GM21723 (cell line): ENCODE measurements around the gene FAM163A.
"Not testable (repeated sequence)": the region's sequence is repeated elsewhere in the genome, so short reads cannot be mapped to it uniquely, and the experiment has no call there.

Source experiments
- ATAC-seq: cut with Tn5 transposase; IDR thresholded peaks from one replicate; pipeline ENCODE4 v1.9.1; 2021; ENCODE audit warnings: mild to moderate bottlenecking, moderate library complexity; ENCODE audit not compliant: unreplicated experiment

FAM163A gene

DNA sequence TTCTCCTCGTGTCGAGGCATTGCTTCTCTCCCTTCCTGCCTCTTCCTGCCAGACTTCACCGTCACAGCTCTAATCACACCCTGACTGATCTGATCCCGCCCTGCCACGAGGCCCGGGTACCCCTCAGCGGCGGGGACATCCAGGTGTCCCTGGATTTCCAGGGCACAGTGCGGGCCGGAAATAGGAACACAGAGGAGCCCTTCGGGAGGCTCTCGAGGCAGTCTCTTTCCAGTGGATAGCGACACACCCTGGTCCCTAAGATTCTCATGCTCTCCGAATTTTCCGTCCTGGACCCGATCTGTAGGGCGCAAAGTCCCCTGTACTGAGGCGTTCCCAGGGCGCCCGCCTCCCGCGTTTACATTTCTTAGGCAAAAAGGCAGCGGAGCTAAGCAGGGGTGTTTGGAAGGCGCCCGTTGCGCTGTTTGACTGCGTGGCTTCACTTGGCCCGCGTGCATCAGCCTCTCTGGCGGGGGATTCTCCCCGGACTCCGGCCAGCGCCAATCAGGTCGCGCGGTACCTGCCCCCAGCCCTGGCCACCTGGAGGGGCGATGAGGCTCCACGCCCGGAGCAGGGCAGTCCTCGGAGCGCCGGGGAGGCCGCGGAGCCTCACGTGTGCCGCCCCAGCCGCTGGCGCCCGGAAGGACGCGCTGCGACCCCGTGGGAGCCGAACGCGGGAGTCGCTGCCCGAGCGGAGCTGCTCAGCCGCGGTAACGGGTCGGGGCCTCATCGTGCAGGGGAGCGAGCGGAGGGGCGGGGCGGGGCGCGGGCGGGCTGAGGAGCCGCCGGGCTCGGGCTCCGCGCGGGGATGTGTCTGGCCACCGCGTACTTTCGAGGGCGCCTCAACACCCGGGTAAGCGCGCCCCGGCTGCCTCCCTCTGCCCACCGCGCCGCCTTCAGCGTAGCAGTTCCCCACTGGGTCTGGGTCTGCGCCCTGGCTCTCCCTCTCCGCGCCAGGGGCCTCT lies at the start of gene FAM163A:
Gene FAM163A, plus strand, starts transcription at position 575 of the 962 bp plus-strand sequence. CDS start 69,807 bp downstream, outside the sequence.
- ATAC-seq = no peak

DNA sequence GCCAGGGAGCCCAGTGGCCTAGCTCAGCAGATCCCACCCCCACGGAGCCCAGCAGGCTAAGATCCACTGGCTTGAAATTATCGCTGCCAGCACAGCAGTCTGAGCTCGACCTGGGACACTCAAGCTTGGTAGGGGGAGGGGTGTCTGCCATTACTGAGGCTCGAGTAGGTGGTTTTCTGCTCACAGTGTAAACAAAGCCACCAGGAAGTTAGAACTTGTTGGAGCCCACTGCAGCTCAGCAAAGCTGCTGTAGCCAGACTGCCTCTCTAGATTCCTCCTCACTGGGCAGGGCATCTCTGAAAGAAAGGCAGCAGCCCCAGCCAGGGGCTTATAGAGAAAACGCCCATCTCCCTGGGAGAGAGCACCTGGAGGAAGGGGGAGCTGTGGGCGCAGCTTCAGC lies 48.6 kb upstream of the FAM163A start:
- ATAC-seq = not testable (repeated sequence)

DNA sequence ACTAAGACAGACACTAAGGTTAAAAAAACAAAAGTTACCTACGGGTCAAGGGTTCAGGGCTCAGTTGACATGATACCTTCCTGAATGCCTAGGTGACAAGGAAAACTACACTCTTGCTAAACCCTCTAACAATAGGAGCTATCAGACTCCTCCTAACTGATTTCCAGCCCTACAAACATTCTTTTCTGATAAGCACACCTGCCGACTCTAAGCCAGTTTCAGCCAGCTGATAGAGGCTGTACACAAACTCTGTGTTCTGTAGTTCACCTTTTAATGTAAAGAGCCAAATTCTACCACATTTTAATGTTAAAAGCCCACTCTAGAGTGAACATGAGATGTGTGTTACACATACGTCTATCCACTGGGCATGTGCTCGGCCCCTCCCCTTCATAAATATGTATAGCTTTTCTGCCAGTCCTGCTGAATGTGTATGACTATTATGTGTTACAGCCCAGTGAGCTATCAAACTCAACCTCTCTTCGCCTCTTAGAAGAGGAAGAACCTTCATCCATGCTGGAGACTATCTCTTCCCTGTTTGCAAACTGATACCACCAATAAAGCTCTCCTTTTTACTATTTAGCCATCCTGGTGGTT lies 40.0 kb upstream of the FAM163A start:
- ATAC-seq = no peak

DNA sequence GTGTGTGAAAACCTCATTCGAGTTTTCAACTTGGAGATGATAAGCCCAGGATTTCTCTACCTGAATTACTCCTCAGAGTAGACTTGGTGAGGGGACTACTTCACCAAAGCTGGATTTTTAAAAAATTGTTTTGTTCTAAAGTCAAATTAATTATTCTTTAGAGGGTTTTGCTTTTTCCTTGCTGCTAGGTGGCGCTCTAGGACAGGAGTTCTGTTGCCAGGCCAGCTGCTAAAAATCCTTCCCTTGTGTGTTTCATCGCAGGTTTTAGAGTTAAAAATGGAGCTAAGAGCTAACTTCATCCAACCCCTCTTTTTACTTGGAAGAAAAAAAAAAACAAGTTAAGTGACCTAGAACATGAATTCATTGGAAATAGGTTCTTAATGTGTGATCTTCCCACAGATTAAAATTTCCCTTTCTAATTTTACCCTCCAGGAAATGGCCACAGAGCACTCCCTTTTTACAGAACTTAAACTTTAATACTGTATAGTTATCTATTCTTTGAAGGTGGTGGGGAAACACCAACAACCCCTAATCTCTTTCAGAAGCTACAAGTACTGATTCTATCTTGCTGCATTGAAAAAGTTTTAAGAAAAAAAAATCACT lies 36.7 kb upstream of the FAM163A start:
- no peak for ATAC-seq

DNA sequence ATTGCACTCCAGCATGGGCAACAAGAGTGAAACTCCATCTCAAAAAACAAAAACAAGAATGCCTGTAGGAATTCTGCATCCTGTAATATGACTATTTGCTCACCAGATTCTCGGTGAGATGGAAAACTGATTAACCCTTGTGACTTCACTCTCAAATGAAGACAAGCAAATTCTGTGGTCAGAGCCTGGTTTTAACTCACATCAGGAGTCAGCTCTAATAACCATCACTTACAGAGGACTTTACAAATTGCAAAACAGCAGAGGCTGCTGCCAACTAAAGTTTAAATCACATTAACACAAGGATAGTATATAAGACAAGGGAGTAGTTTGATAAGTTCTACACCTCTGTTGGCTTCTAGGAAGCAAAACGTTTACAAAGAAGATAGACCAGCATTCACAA lies 35.7 kb upstream of the FAM163A start:
- ATAC-seq = no peak

DNA sequence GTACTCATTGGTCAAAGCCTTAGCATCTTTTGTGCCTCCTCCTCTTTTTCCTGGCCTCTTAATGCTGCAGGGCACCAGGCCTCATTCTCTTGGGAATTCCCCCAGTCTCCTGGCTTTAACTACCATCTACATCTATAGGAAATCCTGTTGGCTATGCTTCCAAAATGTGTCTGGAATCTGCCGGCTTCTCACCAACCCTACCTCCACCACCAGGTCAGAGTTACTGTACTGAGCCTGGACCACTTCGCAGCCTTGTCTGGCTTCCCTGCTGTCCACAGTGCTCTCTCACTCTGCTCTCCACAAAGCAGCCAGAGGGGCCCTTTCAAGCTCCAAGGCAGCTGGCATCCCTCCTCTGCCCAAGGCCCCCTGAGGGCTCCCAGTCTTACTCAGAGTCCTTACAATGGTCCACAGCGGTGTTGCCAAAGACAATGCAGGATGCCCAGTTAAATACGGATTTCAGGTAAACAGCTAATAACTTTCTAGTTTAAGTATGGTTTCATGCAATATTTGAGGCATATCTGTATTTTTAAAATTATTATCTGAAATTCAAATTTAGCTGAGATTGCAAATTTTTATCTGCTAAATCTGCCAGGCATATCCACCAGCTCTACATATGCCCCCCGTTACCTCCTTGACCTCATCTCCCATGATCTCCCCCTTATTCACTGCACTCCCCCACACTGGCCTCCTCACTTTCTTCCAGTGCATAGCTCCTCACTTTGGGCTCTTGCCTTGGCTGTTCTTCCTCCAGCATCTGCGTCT lies 34.5 kb upstream of the FAM163A start:
- ATAC-seq = no peak

DNA sequence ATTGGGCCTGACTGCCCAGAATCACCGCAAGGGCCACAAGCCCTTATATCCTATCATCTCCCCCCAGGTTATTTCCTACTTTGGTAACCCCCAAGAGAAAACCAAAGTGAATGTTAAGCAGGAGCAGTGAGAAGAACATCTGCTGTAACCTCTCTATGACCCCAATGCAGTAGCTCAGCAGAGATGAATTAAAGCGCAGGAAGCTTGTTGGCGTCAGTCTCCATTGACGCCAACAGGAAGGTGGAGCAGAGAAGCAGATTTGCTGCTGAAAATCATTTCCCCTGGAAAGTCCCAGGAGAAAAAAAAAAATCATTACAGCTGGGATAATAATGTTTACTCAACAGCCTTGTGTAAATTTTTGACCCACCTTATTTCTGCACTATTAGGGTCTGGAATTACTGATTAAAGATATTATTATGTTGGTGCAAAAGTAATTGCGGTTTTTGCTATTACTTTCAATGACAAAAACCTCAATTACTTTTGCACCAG lies 33.2 kb upstream of the FAM163A start:
- no peak for ATAC-seq

DNA sequence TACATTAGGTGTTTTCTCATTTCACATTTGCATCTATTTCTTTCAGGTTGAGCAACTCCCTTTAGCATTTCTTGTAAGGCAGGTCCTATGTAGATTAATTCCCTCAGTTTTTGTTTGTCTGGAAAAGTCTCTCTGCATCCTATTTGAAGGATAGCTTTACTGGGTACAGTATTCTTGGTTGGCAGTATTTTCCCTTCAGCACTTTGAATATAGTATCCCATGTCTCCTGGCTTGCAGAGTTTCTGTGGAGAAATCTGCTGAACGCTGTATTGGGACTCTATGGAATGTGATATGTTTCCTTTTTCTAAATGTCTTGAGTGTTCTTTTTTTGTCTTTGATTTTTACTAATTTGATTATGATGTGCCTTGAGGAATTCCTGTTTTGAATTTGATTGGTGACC lies 28.9 kb upstream of the FAM163A start:
- no peak for ATAC-seq

DNA sequence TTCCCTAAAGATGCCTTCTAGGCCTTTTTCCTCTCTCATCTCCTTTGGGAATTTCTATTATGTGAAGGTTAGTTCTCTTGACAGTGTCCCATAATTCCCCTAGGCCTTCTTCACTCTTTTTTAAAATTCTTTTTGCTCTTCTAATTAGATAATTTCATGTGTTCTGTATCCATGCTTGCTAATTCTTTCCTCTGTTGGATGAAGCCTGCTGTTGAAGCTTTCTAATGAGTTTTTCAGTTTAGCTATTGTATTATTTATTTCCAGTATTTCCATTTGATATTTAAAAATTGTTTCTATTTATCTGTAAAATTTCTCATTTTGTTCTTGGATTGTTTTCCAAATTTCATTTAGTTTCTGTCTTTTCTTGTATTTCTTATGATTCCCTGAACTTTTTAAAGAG lies 28.5 kb upstream of the FAM163A start:
- ATAC-seq = no peak

DNA sequence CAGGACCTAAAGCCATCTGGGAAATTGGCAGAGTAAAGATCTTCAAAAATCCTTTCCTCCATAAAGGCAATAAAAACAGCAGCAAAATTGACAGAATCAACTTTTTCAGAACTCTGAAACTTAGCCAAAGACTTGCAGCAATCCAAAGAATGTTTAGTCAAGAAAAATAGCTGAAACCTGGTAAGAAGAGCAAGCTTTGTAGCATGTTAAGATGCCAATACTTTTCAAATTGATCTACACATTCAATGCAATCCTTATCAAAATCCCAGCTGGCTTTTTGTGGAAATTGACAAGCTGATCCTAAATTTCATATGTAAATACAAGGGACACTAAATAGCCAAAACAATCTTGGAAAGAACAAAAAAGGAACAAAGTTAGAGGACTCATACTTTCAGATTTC lies 23.8 kb upstream of the FAM163A start:
- no peak for ATAC-seq

DNA sequence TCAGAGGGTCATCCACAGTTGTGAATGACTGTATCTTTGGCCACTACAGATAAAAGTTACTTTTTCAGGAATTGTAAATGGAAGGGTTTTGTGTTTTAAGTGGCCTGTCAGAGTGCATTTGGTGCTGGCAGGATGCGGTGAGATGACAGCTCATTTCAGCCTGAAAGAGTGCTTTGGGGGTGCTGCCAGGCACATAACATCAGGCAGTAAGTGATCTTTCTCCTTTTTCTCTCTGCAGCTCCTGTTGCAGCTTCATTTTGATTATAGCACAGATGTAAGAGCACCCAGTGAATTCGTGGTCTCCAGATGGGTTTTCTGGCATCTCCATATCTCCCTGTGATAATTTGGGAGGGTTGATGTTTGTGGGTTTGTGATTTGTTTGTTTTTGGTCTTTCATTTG lies 14.8 kb upstream of the FAM163A start:
- ATAC-seq = no peak

DNA sequence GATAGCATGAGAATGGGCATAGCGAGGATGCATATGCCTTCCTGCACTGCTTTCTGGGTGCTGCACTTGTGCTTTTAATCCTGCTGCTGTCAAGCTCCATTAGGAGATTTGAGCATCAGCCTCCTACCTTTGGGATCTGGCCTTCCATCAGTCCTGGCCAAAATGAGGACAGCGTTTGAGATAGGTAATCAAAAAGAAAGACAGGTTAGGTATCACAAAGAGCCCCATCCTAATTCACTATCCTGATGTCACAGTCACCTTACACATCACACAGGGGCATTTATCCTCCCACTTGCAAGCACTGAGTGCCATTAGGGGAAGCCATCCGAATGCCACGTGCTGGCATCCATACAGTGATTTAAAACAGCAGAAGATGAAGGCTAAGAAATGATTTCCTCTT lies 13.2 kb upstream of the FAM163A start:
- no peak for ATAC-seq

DNA sequence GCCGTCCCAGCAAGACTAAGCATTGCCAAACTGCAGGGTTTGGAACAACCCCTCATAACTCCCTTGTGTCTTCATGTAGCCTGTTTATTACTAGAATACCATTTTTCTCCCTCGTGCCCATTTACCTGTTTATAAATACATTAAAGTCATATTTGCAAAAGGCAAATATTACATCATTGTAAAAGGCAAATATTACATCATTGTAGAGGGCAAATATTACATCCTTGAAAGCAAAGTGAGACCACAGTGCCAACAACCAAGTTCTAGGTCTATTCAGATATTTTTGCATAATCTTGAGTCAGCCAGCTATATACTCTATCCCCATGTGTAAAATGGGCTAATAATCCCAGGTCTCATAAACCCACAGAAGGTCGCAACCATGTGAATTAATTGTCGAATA lies 11.4 kb upstream of the FAM163A start:
- ATAC-seq = no peak

DNA sequence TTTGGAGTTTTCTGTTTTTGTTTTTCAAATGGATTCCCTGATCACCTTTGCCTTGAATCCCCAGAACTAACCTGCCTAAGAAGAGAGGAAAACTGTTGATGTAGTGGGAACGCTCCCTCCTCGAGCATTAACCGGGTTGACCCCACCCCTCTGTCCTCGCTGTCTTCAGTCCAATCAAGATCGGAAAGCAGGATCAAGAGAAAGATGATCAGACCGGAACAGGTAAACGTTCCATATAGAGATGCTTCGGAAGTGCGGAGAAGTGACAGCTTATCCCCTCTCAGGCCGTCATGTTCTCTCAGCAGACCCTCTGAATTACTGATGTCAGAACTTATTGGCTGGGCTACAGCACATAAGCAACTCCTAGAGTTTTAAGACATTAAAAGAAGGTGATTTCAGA lies 800 bp upstream of the FAM163A start:
- ATAC-seq = no peak

DNA sequence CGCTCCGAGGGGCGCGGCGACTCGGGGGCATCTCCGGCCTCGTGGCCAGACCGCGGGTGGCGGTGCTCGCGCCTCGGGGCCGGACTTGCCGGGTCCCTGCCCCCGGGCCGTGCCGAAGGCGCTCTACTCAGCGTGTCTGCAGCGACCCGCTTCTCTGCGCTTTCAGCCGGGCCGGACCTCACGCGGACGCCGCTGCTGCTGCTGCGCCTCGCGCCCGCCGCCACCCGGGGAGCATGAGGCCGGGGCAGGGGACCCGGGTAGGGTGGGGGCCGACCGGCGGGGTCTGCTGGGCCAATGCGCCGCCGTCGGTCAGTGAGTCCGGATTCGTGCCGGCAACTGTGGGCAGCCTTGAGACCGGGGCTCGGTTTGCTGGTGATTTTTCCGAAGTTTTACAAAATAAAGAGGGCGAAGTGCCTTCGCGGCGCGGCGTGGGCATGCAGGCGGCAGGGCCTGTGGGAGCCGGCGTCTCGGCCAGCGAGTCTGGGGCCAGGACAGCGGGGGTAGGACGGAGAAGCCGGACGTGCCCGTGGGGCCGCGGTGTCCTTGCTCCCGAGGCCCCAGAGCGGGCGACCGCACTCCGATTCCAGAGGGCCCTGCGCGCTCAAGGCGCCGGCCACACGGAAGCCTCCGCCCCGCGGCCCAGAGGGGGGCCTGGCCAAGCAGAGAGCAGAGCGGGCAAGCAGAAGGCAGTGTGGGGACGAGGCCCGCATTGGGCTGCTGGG lies 749 bp downstream of the FAM163A start:
- no peak for ATAC-seq

DNA sequence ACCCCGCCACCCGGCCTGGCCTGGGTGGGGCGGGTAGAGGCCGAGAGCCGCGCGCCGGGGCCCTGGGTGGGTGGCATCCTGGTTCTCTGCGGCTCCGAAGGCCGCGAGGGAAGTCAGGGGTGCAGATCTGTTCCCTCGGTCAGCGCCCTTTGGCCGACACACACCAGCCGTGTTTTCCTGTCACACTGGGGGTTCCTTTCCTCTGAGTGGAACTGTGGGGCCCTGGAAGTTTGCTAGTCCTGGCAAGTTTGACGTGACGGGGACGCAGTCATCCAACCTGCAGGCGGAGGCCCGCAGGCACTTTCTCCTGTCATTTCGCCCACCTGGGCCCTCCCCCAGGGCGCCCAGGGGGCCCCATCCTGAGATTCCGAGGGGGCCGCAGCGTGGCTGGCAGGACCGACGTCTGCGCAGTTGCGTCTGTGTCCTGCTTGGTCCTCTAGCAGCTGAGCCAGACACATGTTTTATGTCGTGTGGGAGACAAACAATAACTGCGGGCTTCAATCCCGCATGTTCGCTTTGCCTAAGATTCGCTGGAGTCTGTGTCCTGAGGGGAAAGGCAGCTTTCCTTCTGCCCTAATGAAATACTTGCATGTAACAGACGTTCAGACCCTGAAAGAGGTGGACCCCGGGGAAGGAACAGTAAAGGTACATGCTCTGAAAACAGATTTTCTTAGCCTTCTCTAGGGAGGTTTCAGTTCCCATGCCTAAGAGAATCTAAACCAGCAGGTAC lies 1.5 kb downstream of the FAM163A start:
- no peak for ATAC-seq

DNA sequence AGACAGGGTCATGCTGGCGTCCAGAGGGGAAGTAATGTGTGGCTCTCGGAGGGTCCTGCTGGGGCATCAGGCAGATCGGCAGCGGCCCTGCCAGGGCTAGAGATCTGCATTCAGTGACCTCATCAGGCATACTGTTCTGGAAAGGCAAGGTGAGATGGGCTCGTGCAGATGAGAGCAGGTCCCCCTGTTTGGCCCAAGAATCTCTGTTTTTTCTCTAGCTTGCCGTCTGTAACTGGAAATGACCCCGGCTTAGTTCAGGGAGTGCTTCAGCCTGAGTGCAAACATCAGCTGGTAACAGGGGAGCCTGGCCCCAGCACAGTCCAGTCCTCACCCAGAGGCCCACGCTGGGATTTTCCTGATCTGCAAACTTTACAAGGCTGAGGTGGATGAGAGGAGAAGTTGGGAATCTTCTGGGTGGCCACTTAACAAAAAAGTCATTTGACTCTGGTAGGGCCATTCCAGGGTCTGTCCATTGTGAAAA lies 2.1 kb downstream of the FAM163A start:
- ATAC-seq = no peak

DNA sequence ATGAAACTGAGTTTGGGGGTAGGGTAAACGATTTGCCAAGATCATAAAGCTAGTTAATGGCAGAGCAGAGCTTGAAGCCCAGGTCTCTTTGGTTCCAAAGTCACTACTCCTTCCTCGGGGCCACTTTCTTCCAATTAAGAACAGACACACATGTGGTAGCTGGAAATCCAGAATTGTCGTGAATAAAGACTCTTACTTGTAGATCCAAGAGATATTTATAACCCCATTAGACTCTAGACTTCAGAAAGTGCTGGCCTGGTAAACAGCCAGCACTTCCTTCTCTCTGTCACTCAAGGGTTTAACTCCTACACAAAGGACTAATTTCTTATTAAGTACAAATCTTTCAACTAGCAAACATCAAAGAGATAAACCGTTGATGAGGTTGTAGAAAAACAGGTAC lies 2.7 kb downstream of the FAM163A start:
- ATAC-seq = no peak

DNA sequence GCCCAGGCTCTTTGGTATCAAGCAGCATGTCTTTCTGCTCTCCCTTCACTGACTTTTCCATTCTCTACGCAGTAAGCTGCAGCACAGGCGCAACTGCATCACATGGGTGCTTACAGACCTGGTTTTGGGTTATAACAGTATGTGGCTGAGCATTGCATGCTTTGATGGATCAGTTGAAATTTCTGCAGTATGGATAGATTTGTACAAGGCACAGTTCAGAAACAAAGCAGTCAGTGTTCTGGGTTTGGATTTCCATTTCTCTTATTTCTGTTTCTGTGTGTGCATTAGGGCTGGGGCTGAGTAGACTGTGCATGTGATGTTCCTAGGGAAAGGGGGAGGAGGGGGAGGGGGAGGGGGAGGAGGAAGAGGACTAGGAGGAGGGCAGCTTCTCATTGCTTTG lies 4.5 kb downstream of the FAM163A start:
- ATAC-seq = no peak

DNA sequence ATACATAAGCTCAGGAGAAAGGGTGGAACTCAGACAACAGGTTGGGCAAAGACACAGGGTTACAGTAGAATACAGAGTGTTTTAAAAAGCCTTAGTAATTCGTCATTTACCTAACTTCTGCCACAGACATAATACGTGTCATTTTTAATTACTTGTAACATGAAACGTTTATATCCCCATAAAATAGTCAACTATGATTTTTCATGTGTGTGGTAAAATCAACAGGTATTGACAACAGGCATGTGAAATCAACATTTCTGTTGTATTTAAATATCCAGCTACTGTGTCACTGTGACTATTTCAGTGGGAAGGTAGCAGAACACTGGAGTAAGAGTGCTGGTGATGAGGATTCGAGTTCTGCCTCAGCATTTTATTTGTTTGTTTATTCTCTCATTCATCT lies 5.7 kb downstream of the FAM163A start:
- ATAC-seq = no peak
